Measurements from ENCODE around the gene CAMLG.

GRCh38 chr5:134793111-134793510 lies 54.8 kb downstream of the CAMLG start:
- TF ChIP-seq EZH2phosphoT487 (IDR thresholded peaks at IDR 0.05; ENCODE audit: borderline replicate concordance, low read depth) (no peak), JUND (IDR thresholded peaks at IDR 0.05) (no peak), CTCF (IDR thresholded peaks at IDR 0.05) (no peak), TCF12 (IDR thresholded peaks at IDR 0.05) (no peak), NFIC (IDR thresholded peaks at IDR 0.05; ENCODE audit: borderline replicate concordance) (no peak), ZBTB33 (IDR thresholded peaks at IDR 0.05; ENCODE audit: borderline replicate concordance, low read depth) (no peak), POLR2AphosphoS5 (IDR thresholded peaks at IDR 0.05; ENCODE audit: low read depth, low read length) (no peak)
- TF ChIP-seq, protein P1, sequence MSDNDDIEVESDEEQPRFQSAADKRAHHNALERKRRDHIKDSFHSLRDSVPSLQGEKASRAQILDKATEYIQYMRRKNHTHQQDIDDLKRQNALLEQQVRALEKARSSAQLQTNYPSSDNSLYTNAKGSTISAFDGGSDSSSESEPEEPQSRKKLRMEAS (IDR thresholded peaks at IDR 0.05; ENCODE audit: low read depth): no peak
